ENCODE data around the gene OAS1.

OAS1 gene

GRCh38 chr12:112906712-112907414 is at the start of gene OAS1:
OAS1 (plus strand) TSS chr12:112906962; CDS start chr12:112907040, 78 bp downstream.
- in situ Hi-C loops (cut with MboI; ENCODE audit: low sequenced_read_pairs), result no loop called here

DNA sequence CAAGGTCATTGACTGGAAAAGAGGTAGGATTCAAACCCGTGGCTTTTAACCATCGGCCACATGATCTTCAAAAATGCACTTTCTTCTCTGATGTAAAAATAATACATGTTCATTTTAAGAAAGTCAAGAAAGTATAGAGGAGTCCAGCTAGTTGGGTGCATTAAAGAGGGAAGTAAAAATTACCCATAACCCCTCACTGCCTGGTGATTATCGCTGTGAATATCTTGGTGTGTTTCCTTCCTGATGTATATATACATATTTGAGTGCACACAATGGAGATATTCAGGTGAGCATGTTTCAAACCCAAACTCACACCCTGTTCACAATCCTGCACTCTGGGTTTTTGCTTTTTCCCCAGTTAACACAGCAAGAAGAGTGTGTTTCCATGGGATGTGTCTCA is 47.5 kb upstream of the OAS1 start:
- in situ Hi-C loops (cut with MboI; ENCODE audit: low sequenced_read_pairs), result no loop called here

GRCh38 chr12:112860181-112860580 is 46.6 kb upstream of the OAS1 start:
- in situ Hi-C loops (cut with MboI; ENCODE audit: low sequenced_read_pairs), result no loop called here

DNA sequence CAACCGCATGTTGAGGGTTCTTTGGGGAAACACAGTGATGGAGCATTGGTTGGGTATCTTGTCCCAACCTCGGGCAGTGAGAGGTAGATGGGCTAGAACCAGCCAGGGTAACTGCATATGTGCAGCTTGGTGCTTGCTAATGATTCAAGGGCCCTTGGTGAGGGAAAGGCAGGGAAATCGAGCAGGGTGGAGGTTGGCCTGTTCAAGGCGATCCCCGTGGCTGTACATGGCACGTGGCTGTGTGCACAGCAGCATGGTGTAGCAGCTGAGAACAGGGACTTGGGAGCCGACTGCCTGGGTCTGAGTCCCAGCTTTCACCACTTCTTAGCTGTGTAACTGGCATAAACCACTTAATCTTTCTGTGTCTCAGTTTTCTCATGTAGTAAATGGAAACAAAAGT is 45.5 kb upstream of the OAS1 start:
- in situ Hi-C loops (cut with MboI; ENCODE audit: low sequenced_read_pairs), result no loop called here

- in situ Hi-C loops (cut with MboI; ENCODE audit: low sequenced_read_pairs), result no loop called here
Measured at GRCh38 chr12:112862636-112863290, 44.0 kb upstream of the OAS1 start.

- in situ Hi-C loops (cut with MboI; ENCODE audit: low sequenced_read_pairs), result no loop called here
Measured at GRCh38 chr12:112868459-112869041, 38.2 kb upstream of the OAS1 start.

- in situ Hi-C loops (cut with MboI; ENCODE audit: low sequenced_read_pairs), result no loop called here
Measured at GRCh38 chr12:112869091-112869490, 37.7 kb upstream of the OAS1 start.

- in situ Hi-C loops (cut with MboI; ENCODE audit: low sequenced_read_pairs), result no loop called here
Measured at GRCh38 chr12:112869778-112870177, 37.0 kb upstream of the OAS1 start.

- in situ Hi-C loops (cut with MboI; ENCODE audit: low sequenced_read_pairs), result no loop called here
Measured at GRCh38 chr12:112870267-112870980, 36.3 kb upstream of the OAS1 start.

DNA sequence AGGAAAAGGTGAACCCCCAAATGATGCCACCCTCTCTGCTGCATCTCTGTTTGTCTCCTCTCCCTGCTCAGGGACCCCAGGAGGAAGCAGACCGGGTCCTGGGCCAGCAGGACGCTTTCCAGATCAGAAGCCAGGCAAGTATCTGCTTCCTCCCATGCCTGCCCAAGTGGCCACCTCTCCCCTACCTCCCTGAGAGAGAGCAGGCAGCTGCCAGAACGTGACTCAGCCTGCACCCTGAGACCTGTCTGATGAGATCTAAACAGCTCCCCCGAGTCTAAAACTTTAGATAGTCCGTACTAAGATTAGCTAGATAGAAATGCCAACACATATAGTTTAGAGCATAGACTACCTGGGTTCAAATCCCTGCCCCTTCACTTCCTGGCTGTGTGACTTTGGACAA is 31.2 kb upstream of the OAS1 start:
- in situ Hi-C loops (cut with MboI; ENCODE audit: low sequenced_read_pairs), result no loop called here

- in situ Hi-C loops (cut with MboI; ENCODE audit: low sequenced_read_pairs), result no loop called here
Measured at GRCh38 chr12:112876506-112876905, 30.3 kb upstream of the OAS1 start.

GRCh38 chr12:112877006-112877405 is 29.8 kb upstream of the OAS1 start:
- in situ Hi-C loops (cut with MboI; ENCODE audit: low sequenced_read_pairs), result no loop called here

DNA sequence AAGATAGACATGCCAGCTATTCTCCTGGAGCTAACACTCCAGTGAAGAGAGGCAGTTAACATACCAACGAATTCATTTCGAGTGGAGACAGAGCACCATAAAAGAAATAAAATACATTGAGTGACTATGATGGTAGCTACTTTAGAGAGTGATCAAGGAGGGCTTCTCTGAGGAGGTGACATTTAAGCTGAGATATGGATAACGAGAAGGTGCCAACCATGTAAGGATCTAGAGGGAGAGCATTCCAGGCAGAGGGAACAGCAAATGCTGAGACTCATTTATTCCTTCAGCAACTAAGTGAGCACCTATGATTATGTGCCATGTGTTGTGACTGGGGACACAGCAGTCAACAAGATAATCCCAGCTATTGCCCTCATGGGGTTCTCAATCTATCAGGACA is 28.3 kb upstream of the OAS1 start:
- in situ Hi-C loops (cut with MboI; ENCODE audit: low sequenced_read_pairs), result no loop called here

GRCh38 chr12:112879191-112879705 is 27.5 kb upstream of the OAS1 start:
- in situ Hi-C loops (cut with MboI; ENCODE audit: low sequenced_read_pairs), result no loop called here

- in situ Hi-C loops (cut with MboI; ENCODE audit: low sequenced_read_pairs), result no loop called here
Measured at GRCh38 chr12:112881602-112882001, 25.2 kb upstream of the OAS1 start.

- in situ Hi-C loops (cut with MboI; ENCODE audit: low sequenced_read_pairs), result no loop called here
Measured at GRCh38 chr12:112885236-112885635, 21.5 kb upstream of the OAS1 start.

DNA sequence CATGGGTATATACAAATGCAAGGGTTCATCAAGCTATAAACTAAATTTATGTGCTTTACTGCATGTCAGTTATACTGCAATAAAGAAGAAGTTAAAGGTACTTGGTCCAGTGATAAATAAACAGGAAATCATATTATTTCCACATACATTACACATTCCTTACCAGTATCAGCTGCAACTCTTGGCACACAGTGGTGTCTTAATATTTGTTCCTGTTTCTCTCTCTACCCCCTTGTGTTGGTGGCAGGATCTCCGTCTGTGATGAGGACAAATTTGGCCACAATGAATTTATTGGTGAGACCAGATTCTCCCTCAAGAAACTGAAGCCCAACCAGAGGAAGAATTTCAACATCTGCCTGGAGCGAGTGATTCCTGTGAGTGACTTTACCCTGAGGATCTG is 19.2 kb upstream of the OAS1 start:
- in situ Hi-C loops (cut with MboI; ENCODE audit: low sequenced_read_pairs), result no loop called here

DNA sequence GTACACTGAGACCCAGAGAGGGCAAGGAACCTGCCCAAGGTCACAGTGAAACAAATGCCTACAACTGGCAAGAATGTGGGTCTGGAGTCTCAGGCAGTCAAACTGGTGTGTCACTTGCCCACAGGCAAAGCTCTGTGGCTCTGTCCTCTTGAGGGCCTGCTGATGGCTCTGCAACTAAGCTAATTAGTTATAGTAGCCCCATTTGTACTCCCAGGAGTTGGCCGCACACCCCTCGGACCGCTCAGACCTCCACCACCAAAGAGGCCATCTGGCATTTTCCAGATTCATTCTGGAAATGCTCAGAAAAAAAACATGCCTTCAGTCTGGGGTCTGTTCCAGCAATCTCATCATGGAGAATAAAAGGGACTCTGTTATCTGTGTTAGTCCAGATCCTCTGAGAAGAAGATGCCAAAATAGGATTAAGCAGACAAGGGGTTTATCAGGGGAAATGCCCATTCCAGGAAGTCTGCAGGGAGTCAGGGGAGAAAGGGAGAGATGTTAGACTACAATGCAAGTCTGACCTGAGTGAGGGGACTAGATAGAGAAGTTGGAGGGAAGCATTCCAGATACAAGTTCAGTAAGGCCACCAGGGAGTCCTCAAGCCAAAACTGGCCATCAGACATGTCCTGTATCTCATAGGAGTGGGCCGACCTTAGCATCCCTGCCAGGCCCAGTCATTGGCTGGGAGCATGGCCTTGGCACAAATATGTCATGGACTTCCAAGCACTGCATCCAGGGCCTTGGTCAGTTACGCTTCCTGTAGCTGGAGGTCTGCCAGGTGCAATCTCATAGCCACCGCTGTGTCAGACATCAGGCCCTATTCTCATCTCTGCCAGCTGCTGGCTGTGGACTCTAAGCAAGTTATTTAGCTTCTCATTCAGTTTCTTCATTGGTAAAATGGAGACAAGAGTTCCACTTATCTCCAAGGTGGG is 15.4 kb upstream of the OAS1 start:
- in situ Hi-C loops (cut with MboI; ENCODE audit: low sequenced_read_pairs), result no loop called here

DNA sequence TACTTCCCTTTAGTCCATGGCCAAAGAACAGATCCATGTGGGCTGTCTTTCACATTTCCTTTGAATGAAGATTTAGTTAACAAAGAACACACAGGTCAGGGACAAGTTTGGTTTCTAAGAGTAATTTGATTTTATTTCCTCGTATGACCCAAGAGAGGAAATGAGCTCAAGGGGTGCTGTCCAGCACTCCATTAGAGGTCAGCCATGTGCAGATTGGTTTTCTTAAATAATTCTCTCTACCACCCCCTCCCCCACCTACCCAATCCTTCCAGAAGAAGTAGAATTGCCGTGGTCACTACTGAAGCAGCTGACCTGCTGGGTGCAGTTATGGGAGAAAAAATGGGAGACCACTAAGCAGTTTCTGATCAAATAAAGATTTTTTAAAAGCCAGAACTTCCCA is 13.9 kb upstream of the OAS1 start:
- in situ Hi-C loops (cut with MboI; ENCODE audit: low sequenced_read_pairs), result no loop called here

DNA sequence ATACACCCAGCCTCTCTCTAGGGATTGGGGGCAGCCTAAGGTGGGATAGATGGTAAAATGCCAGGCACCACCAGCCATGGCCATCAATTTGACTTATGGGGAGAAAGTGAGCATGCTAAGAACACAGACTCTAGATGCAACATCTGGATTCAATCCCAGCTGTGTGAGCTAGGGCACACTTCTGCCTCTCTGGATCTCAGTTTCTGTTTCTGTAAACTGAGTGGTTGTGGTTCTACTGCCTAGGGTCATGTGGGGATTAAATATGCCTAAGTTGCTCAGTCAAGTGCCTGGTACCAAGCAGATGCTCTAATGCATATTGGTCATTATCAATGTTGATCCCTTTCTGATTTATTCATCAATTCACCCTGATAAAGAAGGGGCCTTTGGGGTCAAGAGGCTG is 12.6 kb upstream of the OAS1 start:
- in situ Hi-C loops (cut with MboI; ENCODE audit: low sequenced_read_pairs), result no loop called here
